Esophagus squamous epithelium (tissue), 5 donors: ENCODE data around the gene METRN. TPM values are rescaled to one million over a fixed set of nuclear protein-coding genes. Genes with fewer than 3 reads are reported as not detected.

ENCODE experiments used
- DNase-seq: peaks from one replicate; lab custom pipeline; 2025; lab: John Stamatoyannopoulos, UW
- H3K27ac ChIP-seq, 4 donors: fragments of 200-600 bp; sonication (generic); one replicate each; pipeline ENCODE4 v1.5.1; 2016 to 2019; ENCODE audit warnings: mild to moderate bottlenecking in 1 of 4
- H3K27me3 ChIP-seq, 4 donors: fragments of 200-600 bp; sonication (generic); 1 replicate in 3 of 4; 2 replicates in 1 of 4; pipeline versions ENCODE4 v1.5.1 to v1.6.0; 2017 to 2021; ENCODE audit warnings: antibody characterized with exemption in 1 of 4
- H3K36me3 ChIP-seq, 3 donors: fragments of 200-600 bp; sonication (generic); one replicate each; pipeline ENCODE4 v1.5.1; 2016 to 2019
- H3K4me1 ChIP-seq, 3 donors: fragments of 200-600 bp; sonication (generic); one replicate each; pipeline ENCODE4 v1.5.1; 2017 to 2019
- H3K4me3 ChIP-seq, 4 donors: fragments of 200-600 bp; sonication (generic); 1 replicate in 3 of 4; 2 replicates in 1 of 4; pipeline ENCODE4 v1.5.1; 2016 to 2019; ENCODE audit warnings: mild to moderate bottlenecking in 2 of 4, moderate library complexity in 1 of 4
- H3K9me3 ChIP-seq, 3 donors: fragments of 200-600 bp; sonication (generic); one replicate each; pipeline ENCODE4 v1.5.1; 2016 to 2019
- POLR2A ChIP-seq, 4 donors: fragments of 450-650 bp; IDR thresholded peaks; one replicate each; pipeline ENCODE4 v1.6.1; 2017; ENCODE audit warnings: antibody characterized with exemption in 4 of 4, mild to moderate bottlenecking in 4 of 4, moderate library complexity in 3 of 4
- WGBS, 2 donors: methylation state at CpG; one replicate each; pipeline ENCODE4 v1.1.5; 2018; 5-methylcytosine and 5-hydroxymethylcytosine counted together
- intact Hi-C: fragments of 100-400 bp; cut with DNase I; formaldehyde crosslinking; loops from one replicate; pipeline ENCODE4 v1.15.0; 2022
- total RNA-seq, 4 donors: library from RNA; depleted of rRNA; stranded (reverse); fragments of >200 nt; gene quantifications; one replicate each; pipeline ENCODE4 v1.1.0, GENCODE V29; 2016
- TF ChIP-seq, protein P1 (sequence below), 6 experiments: fragments of 450-650 bp in 4 of 6; fragments of 200-600 bp in 2 of 6; sonication (generic) in 2 of 6; IDR thresholded peaks; one replicate each; pipeline ENCODE4 v1.5.1; 2016 to 2019; ENCODE audit warnings: antibody characterized with exemption in 6 of 6, mild to moderate bottlenecking in 4 of 6, moderate library complexity in 4 of 6
- donor health status: DM: yes; HTN: yes; CAD: no.

METRN gene
- total RNA-seq, 4 donors from 2014 or later, result 4.2 to 12.7 (median 8.8) TPM

DNA sequence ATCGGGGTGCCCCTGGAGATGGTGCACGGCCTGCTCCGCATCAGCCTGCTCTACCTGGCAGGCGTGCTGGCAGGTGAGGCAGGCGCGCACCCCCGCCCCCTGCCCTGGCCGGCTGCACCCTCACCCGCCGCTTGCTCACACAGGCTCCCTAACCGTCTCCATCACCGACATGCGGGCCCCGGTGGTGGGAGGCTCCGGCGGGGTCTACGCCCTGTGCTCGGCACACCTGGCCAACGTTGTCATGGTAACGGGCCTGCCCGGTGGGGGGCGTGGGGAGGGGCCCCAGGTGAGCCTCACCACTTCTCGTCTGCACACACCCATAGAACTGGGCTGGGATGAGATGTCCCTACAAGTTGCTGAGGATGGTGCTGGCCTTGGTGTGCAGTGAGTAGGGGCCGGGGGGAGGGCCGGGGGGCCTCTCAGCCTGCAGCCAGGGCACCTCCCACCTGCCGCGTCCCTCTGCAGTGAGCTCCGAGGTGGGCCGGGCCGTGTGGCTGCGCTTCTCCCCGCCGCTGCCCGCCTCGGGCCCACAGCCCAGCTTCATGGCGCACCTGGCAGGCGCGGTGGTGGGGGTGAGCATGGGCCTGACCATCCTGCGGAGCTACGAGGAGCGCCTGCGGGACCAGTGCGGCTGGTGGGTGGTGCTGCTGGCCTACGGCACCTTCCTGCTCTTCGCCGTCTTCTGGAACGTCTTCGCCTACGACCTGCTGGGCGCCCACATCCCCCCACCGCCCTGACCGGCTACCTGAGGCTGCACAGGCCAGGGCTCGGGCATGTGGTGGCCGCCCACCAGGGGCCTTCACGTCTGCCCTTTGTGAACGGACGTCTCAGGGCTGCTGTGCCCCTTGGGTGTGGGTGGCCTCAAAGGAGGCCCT is 37.4 kb upstream of the METRN start:
- H3K4me3 ChIP-seq, result peak overlapping the region in 2 of 4 donors; percentile 3 to 45
- DNase-seq, result no peak
- TF ChIP-seq, protein P1, sequence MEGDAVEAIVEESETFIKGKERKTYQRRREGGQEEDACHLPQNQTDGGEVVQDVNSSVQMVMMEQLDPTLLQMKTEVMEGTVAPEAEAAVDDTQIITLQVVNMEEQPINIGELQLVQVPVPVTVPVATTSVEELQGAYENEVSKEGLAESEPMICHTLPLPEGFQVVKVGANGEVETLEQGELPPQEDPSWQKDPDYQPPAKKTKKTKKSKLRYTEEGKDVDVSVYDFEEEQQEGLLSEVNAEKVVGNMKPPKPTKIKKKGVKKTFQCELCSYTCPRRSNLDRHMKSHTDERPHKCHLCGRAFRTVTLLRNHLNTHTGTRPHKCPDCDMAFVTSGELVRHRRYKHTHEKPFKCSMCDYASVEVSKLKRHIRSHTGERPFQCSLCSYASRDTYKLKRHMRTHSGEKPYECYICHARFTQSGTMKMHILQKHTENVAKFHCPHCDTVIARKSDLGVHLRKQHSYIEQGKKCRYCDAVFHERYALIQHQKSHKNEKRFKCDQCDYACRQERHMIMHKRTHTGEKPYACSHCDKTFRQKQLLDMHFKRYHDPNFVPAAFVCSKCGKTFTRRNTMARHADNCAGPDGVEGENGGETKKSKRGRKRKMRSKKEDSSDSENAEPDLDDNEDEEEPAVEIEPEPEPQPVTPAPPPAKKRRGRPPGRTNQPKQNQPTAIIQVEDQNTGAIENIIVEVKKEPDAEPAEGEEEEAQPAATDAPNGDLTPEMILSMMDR (IDR thresholded peaks at IDR 0.05), result no peak
- peak in 1 of 4 donors; percentile 10 for TF ChIP-seq POLR2A (IDR thresholded peaks at IDR 0.05)
- H3K36me3 ChIP-seq, result peaks cover 21 to 34% (median 21%) of the 10 kb centered on the region in 3 donors
- H3K27ac ChIP-seq, result peak overlapping the region in 2 of 4 donors; percentile 9 to 23
- peaks cover 48 to 86% (median 58%) of the 10 kb centered on the region in 3 donors for H3K4me1 ChIP-seq
- peaks cover 0 to 33% (median 0%) of the 10 kb centered on the region in 4 donors for H3K27me3 ChIP-seq
- intact Hi-C loops, result no loop called here
- no peaks in the 10 kb centered on the region for H3K9me3 ChIP-seq
- 38 to 54% methylated on average over 7 to 18 of the region's 57 CpGs for WGBS, 2 donors

DNA sequence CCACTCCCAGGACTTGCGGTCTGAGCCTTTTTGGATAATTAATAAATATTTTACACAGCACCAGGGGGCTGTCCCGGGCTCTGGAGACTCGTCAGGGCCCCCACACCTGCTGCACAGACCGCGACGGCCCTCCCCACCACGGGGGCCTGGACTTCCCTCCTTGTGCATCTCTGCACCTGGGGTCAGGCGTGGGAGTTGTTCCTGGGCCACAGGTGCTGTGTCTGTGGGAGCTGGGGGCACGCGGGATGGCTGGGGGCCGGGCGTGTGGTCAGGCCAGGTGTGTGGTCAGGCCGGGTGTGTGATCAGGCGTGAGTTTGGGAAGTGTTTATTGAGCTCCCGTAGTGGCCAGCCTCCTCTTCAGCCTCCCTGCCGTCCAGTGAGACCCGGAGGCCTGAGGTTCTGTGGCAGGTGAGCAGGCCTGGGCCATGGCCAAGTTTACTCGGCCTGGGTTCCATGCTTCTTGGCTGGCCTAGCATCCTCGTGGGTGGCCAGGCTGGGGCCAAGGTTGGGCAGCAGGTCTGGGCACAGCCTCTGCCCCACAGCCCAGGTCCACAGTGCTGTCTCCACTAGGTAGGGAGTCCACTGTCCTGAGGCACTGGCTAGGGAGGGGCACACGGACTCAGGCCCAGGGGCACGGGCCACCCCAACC is 36.6 kb upstream of the METRN start:
- WGBS, 2 donors, result 58 to 72% methylated on average over 4 of the region's 21 CpGs
- Histone ChIP-seq H3K4me1 (peaks cover 54 to 86% (median 65%) of the 10 kb centered on the region in 3 donors), H3K27me3 (peaks cover 0 to 33% (median 0%) of the 10 kb centered on the region in 4 donors), H3K36me3 (peaks cover 13 to 34% (median 20%) of the 10 kb centered on the region in 3 donors), H3K4me3 (no peak overlapping the region), H3K27ac (peak overlapping the region in 3 of 4 donors; percentile 79 to 97 (median 93)), H3K9me3 (no peaks in the 10 kb centered on the region)
- TF ChIP-seq POLR2A (IDR thresholded peaks at IDR 0.05), result no peak
- TF ChIP-seq, protein P1 (IDR thresholded peaks at IDR 0.05), result no peak
- DNase-seq, result no peak
- intact Hi-C loops, result no loop called here

DNA sequence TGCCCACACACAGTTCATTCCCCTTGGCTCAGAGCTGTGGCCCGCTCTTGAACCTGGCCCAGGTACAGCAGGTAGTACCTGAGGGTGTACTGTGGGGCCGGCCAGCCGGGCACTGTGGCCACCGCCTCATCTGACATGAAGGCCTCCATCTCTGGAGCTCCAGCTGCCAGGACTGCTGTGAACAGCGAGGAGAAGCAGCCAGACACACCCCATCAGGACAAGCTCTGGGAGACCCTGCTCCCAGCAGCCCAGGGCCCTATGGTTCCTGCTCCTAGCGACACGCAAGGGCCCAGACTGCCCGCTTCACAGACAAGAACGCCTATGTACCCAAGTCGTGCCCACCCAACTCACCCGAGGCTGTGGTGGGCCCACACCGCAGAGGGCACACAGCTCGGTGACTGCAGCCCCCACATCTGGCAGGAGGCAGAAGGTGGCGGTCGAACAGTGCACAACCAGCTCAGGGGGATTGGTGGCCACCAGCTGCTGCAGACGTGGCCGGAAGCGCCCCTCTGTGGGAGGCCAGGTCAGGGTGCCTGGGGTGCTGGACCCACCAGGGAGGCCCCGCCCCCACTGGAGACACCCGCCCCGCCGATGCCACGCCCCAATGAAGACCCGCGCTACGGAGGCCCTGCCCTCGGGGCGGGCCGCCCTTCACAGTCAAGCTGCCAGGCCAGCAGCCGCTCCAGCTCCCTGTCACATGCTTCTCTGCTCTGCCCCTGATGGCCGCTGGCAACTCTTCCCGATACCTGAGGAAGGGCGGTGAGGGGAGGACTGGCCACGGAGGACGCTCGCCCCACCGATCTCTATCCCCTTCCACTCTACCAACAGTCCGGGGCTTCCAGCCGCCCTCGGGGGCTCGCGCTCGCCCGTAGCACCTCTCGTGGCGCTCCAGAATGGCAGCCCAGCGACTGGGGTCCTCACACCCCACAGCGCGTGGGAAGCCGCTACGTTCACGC is 35.8 kb upstream of the METRN start:
- Histone ChIP-seq H3K27me3 (peaks cover 0 to 33% (median 0%) of the 10 kb centered on the region in 4 donors), H3K4me1 (peaks cover 59 to 89% (median 70%) of the 10 kb centered on the region in 3 donors), H3K4me3 (peak overlapping the region; percentile 69 to 98 (median 88)), H3K9me3 (no peaks in the 10 kb centered on the region), H3K36me3 (peaks cover 11 to 26% (median 15%) of the 10 kb centered on the region in 3 donors), H3K27ac (peak overlapping the region; percentile 60 to 97 (median 86))
- WGBS, 2 donors, result 48 to 70% methylated on average over 2 to 6 of the region's 52 CpGs
- no peak for TF ChIP-seq POLR2A (IDR thresholded peaks at IDR 0.05)
- TF ChIP-seq, protein P1 (IDR thresholded peaks at IDR 0.05), result no peak
- intact Hi-C loops, result no loop called here
- no peak for DNase-seq

DNA sequence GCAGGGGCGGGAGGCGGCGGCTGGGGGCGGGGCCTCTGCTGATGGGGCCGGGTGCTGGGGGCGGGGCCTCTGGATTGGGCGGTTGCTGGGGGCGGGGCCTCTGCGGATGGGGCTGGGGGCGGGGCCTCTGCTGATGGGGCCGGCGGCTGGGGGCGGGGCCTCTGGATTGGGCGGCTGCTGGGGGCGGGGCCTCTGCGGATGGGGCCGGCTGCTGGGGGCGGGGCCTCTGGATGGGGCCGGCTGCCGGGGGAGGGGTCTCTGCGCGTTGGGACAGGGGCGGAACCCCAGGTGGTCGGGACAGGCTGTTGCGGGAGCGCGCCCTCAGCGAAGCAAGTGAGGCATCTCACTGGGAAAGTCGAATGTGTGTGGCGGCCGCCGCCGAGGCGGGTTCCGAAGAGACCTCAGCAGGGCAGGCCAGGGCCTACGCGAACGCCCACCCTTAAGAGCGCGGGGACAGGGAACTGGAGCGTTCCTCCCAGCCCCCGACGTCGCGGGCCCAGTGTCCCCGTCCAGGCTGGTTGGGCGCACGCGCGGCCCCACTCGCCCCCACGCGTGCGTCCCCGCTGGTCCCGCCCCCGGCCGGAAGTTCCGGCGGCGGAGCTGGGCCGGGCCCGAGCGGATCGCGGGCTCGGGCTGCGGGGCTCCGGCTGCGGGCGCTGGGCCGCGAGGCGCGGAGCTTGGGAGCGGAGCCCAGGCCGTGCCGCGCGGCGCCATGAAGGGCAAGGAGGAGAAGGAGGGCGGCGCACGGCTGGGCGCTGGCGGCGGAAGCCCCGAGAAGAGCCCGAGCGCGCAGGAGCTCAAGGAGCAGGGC is 34.9 kb upstream of the METRN start, which contains the start of gene STUB1:
TSS of gene STUB1 (plus strand) at position 597 of the 811 bp plus-strand sequence. CDS start at position 713, 116 bp downstream.
- TF ChIP-seq POLR2A (IDR thresholded peaks at IDR 0.05), result peak in 3 of 4 donors; percentile 64 to 83 (median 82)
- TF ChIP-seq, protein P1 (IDR thresholded peaks at IDR 0.05), result peak in 2 of 6 experiments; percentile 5 to 16
- H3K36me3 ChIP-seq, result peaks cover 11 to 22% (median 15%) of the 10 kb centered on the region in 3 donors
- intact Hi-C loops, result no loop called here
- H3K4me3 ChIP-seq, result peak within 1 kb of the TSS; percentile 69 to 98 (median 88)
- peak within 1 kb of the TSS; percentile 90 to 97 (median 94) for H3K27ac ChIP-seq
- peaks cover 0 to 33% (median 0%) of the 10 kb centered on the region in 4 donors for H3K27me3 ChIP-seq
- no peaks in the 10 kb centered on the region for H3K9me3 ChIP-seq
- peaks cover 65 to 88% (median 73%) of the 10 kb centered on the region in 3 donors for H3K4me1 ChIP-seq
- DNase-seq, result peak; percentile 67
- 0% methylated on average over 4 of the region's 91 CpGs; no CpG with 5 or more reads in 1 of the 2 donors for WGBS, 2 donors
